Stimulated activated CD4-positive, alpha-beta T cell treated with anti-CD3 and anti-CD28 coated beads, Interleukin-2, amount 100 ng/mL, for 24 hours (primary cell): ENCODE data around the gene ZBTB7C.

Experiments
- DNase-seq, 2 donors: peaks; one replicate each; pipeline ENCODE4 v3.0.0-alpha.2; 2020

The ZBTB7C gene

DNA sequence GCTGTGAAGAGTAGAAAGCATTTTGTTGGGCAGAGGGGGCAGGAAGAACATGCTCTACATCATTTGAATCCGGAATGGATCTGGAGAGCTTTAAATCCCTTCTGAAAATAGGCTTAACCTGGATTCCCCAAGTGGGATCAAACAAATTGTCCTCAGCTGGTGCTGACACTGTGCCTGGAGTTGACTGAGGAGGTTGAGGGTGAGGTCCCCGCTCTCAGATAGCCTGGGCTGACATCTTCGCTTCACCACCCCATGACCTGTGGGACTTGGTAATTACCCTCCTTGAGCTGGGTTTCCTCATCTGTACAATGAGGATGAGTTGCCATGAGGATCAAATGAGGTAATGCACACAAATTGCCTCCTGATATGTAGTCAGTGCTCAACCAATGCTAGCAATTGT lies 360.9 kb downstream of the ZBTB7C start:
- no peak for DNase-seq

DNA sequence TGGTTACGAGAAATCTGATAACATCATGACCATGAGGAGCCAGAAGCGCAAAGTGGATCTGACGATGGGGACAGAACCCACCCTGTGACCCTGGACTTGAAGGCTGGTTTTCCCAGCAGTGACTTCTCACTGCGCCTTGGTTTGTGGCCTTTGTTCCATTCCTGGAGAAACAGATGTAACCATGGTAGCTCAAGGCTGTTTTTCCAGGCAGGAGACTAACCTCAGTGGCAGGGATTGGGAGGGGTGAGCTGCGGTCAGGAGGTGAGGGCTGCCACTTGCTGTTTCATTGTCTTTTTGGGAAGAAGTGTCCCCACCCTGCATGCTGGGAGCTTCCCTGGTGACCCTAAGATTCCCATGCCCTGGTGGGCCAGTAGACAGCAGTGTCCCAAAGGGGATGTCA lies 362.3 kb downstream of the ZBTB7C start:
- DNase-seq: no peak

DNA sequence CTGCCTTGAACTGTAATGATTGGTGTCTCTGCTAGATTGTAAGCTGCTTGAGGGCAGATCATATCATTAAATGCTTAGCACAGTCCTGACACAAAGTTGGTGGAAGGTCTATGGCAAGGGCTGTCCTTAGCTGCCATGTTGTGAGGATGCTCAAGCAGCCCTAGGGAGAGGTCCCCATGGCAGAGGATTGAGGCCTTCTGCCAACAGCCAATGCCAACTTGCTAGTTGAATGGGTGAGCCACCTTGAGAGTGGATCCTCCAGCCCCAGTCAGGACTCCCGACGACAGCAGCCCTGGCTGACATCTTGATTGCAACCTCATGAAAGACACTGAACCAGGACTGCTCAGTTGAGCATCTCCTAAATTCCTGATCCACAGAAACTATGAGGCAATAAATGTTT lies 363.4 kb downstream of the ZBTB7C start:
- no peak for DNase-seq

DNA sequence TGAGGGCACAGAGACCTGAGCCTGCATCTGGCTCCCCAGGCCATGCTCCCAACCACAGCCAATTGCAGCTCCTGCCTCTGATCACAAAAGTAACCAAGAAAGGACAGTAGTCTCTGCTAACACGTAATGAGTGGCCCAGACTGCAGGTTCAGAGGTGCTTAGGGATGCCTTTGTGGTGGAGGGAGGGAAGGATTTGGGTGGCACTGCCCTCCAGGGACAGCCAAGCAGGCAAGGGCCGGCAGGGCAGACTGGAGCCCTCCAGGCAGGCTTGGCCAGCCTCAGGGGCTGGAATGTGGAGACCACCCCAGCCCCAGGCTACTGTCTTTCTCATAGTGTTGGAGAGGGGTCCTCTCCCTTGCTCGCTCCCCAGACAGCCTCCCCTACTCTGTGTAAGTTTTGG lies 364.2 kb downstream of the ZBTB7C start:
- DNase-seq: no peak

DNA sequence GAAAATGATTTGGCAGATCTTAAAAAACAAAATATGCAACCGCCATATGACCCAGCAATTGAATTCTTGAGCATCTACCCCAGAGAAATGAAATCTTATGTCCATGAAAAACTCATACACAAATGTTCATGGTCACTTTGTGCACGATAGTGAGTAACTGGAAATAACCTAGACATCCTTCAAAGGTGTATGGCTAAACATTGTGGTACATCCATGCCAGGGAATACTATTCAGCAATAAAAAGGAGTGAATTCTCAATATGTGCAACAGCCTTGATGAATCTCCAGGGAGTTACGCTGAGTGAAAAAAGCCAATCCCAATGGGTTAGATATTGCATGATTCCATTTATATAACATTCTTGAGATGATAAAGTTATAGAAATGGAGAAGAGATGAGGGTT lies 366.0 kb downstream of the ZBTB7C start:
- DNase-seq: no peak

DNA sequence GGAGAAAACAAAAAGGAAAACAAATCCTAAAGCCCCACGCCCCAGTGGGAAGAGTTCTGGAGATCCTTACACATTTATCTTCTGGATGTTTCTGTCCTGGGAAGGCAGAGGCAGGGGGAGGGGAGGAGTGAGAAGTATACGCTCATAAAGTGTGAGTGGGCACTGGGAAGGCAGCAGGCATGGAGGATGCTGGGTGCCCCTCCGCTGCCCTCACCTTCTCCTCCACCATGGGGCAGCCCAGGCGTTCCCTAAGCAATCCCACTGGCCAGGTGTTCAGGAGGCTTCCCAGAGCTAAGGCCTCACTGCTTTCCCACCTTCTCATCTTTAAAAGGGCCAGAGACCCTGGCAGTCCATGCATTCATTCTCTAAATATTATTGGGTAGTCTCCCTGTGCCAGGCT lies 366.8 kb downstream of the ZBTB7C start:
- no peak for DNase-seq

DNA sequence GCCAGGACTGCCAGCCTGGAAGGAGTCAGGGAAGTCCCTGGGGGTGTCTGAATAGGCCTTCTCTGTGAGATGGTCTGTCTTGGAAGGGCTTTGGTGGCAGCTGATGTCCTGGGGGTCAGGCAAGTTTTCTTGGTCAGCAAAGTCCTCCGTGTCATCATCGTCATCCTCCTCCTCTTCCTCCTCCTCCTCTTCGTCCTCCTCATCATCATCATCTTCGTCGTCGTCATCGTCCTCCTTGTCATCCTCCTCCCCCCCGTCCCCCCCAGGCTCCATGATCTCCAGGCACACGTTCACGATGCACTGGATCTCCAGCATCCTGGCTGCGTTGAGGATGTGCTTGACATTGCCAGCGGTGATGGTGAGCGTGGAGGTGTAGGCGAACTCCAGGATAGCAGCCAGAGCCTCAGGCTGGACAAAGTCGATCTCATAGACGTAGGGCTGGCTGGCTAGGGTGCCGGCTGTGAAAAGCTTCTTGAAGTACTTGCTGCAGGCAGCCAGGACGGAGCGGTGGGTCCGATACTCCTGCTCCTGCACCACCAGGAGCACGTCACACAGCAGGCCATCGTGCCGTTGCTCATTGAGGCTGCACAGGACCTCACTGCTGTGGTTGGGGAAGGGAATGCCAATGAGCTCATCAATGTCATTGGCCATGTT lies 368.6 kb downstream of the ZBTB7C start:
- no peak for DNase-seq

DNA sequence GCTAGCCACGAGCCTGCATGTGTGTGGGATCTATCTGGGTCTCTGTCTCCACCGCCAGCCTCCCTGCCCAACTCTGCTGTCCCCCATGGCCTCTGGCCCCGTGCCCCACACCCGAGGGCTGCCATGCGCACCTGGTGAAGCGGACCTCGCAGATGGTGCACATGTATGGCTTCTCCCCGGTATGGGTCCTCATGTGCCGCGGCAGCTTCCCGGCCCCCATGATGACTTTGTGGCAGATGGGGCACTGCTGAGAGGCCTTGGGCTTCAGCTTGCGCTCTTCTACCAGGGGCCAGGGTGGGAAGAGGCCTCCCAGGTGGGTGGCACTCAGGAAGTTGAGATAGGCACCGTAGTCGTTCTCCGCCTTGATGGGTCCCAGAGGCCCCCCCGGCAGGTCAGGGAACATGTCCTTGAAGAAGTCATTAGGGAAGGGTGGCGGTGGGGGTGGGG lies 369.4 kb downstream of the ZBTB7C start:
- no peak for DNase-seq

DNA sequence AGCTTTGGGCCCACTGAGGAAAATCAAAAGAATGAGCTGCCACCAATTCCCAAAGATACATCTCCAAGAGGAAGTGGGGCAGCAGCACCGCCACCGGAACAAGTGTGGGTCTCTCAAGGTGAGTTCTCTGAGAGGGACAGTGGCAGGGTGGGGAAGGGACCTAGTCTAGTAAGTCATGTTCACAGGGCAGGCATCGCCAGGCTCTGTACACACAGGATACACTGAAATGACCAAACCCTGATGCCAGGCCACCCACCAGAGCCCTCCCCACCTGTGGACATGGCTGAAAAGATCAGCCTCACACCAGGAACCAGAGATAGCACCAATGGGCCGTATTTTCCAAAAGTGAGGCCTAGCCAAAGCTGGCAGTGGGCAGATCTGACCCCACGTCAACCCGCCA lies 370.5 kb downstream of the ZBTB7C start:
- DNase-seq: no peak

DNA sequence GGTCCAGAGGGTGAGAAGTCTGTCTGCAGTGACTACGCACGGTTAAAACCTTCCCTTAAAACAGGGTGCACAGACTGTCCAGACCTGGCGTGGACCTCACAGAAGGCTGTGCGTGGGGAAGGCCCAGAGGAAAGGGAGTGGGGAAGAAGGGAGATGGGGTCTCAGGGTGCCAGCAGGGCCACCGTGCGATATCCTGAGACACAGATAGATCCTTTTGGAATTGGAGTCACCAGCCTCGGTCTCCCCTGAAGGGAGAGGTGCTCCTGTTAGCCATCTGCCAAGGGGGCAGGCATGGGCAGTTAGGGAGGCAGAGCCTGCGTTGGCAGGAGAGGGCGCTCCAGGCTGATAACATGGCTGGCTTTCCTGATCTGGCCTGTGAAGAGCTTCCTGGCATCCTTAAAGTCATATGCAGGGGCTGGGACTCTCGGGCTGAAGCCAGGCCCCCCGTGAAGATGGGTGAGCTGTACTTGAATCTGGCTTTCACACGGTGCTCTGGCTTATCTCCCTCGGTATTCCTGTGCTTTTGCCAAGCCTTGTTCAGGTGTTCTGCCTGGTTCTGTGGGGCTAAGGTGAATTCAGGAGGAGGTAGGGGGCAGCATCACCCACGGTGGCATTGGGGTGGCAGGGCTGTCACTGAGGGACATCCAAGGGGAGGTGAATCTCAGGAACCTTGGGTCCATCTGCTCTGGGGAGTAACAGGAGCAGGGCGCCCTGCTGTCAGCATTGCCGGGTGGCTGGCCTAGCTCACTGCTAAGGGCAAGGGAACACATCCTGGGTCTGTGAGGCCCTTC lies 371.5 kb downstream of the ZBTB7C start:
- peak in 1 of 2 donors; percentile 7 for DNase-seq

DNA sequence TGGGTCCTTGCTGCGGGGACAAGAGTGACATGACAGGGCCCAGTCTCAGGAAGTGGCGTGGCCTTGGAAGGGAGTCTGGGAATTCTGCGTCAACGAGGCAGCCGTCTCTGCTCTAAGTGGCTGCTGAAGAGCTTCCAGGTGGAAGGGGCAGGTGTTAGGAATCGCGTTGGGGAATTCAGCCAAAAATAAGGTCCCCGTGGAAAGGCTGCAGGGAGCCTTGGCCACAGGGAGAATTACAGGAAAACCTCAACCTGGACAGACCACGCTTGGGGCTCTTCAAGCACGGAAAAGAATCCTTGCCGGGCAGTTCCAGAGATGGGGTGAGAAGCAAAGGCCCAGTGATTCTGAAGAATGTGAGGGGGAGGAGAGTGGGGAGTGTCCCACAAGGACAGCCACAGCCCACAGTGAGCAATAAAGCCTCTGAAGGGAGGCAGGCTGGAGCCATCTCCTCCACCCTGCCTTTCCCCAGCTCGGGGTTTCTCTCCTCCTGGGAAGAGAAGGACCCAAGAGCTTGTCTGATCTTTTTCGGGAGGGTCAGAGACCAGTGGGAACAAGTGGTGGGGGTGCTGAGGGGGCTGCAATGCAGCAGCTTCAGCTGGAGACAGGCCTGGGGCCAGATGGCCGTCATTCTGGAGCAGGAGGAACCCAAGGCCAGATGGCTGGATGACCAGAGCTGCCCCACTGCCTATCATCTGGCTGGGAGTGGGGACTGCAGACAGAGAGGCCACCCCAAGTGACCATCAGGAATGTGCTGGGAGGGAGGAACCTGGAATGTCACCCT lies 372.4 kb downstream of the ZBTB7C start:
- DNase-seq: no peak

DNA sequence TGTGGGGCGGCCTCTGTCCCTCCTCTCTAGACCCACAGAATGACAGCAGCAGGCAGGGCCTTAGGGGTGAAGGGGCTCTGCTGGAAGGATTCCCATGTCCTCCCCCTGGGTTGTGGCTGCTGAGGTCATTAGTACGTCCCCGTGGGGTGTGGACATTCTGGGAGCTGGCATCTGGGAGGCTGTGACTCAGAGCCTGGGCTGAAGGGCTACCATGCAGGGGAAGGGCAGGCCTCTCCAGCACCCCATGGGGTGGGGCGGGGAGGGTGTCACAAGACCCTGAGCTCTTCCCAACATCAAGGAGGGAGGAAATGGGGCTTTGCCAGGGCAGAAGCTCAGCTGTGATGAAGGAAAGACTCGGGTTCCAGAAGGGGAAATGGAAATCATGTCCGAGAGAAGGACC lies 373.0 kb downstream of the ZBTB7C start:
- DNase-seq: no peak

DNA sequence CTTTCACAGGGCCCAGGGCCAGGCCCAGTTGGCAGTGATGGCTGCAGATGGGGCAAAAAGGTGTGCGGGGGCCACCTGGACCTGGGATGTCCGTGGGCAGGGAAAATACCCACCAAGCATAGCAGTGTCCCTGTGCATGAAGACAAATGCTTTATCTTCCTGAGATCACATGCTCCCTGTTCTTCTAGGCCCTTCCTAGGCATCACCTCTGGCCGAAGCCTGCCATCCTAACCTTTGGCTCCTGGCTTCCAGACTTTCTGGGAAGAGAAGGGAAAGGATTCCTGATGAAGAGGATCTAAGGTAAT lies 373.7 kb downstream of the ZBTB7C start:
- no peak for DNase-seq

DNA sequence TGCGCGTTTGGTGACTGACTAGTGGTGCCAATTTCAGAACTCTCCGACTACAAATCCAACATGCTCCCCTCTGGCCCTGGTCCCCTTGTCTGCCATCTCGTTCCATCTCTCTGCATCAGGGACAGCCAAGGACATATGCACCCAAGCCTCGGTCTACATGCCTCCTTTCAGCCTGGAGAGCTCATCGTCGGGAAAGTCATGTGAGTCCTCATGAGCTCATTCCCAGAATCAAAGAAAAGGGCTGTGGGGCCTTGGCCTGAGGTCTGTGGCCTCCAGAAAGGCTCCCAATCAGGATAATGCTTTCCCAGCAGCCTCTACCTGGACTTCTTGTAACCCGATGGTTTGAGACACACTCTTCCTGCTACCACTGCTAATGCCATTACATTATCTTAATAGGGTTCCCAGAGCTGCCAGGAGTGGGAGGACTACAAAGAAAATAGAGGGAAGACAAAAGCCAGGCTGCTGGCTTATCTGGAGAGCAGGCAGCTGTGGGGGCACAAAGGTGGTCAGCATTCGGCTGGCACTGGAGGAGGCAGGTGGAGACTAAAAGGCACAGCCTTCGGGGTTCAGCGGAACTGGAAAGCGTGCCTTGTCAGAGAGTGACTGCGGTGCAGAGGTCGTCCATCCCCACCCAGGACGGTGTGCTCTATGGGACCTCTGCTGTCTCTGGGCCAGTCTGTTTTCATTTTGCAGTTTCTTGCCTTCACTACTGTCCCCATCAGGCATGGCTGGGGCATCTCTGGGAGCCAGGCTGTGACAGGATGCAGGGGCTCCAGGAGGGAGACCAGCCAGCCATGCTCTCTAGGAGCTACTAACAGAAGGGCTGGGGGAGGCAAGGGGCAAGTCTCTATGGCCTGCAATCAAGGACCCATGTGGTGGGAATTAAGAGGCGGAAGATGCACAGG lies 374.3 kb downstream of the ZBTB7C start:
- DNase-seq: no peak

DNA sequence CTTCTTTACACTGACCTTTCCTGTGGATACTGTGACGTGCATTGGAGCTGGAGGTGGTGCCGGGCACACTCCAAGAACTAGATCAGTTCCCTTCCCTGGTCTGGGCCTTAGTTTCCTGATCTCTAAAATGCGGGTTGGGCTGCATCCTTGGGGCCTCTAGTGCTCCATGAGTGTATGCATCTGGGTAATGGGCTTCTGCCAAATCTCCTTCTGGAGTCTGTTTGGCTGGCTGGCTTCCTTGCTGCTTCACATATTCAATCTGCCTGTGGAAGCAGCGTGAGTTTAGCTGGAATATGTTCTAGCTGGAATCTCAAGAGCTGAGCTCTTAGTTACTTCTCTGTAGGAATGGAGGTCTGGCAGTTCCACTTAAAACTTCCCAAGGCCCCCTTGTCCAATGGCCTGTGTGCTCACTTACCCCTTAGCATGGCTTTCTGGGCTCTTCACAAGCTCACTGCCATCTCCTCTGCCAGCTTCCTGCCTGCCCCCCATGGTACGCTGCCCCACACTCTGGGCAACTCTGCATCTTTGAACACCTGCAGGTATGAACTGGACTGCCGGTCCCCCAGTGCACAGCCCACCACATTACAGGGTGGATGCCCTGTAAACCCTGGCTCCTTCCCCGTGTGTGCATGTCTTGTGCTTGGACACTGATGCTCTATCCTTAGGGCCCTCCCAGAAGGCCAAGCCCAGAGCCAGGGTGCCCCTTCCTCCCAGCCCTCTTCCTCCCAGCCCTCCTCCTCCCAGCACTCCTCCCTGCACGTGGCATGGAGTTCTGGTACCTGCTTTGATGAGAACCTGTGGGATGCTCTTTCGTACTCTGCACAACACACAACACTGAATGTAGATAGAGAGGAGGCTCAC lies 375.2 kb downstream of the ZBTB7C start:
- no peak for DNase-seq

DNA sequence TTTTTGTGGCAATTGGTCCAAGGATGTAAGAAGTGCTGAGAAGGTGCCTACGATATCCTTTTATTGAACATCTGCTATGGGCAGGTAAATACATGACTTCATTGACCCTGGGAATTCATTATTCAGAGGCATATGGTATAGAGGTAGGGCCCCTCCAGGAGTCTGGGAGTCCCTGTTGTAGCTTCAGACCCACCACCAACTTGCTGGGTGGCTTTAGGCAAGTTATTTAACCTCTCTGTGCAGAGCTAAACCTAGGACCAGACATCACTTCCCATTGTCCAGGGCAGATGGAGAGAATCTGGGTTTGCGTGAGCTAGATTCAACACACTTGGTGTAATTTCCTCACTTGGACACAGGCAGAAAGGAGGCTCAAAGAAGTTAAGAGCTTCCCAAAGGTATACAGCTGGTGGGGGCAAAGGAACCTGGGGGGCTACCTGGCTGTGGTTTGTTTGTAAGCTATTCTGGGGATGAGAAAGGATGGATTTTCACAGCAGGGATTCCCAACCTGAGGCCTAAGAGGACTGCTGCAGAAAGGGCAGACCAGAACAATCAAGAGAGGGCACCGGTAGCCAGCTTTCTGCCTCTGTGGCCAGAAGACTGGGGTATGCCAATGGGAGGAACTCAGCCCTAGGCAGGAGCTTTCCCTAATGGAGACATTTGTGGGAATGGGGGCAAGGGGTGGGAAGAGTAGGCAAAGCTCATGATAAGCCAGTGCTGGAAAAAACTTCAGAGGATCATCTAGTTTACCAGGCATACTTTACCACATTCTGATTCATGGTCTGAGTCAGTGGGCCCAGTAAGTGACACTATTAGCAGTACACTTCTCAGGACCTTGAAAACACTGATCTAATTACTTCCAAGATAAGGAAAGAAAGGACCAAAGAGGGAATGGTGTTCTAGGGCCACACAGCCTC lies 376.1 kb downstream of the ZBTB7C start:
- DNase-seq: no peak

DNA sequence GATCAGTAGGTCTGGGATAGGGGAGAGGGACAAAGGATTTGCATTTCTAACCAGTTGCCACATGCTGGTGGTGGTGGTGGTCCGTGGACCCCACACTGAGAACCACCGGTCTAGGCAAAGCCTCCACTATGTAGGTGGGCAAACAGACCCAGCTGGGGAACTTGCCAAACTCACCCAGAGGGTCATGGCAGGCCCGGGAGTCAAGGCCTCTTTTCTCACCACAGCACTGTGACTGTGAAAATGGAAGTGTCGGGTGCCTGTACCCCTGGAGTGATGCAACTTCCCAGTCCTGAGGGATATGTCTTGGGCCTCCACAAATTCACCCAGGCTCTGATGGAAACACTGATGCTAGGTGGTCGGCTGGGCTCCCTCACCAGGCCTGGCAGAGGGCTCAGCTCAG lies 377.5 kb downstream of the ZBTB7C start:
- no peak for DNase-seq

DNA sequence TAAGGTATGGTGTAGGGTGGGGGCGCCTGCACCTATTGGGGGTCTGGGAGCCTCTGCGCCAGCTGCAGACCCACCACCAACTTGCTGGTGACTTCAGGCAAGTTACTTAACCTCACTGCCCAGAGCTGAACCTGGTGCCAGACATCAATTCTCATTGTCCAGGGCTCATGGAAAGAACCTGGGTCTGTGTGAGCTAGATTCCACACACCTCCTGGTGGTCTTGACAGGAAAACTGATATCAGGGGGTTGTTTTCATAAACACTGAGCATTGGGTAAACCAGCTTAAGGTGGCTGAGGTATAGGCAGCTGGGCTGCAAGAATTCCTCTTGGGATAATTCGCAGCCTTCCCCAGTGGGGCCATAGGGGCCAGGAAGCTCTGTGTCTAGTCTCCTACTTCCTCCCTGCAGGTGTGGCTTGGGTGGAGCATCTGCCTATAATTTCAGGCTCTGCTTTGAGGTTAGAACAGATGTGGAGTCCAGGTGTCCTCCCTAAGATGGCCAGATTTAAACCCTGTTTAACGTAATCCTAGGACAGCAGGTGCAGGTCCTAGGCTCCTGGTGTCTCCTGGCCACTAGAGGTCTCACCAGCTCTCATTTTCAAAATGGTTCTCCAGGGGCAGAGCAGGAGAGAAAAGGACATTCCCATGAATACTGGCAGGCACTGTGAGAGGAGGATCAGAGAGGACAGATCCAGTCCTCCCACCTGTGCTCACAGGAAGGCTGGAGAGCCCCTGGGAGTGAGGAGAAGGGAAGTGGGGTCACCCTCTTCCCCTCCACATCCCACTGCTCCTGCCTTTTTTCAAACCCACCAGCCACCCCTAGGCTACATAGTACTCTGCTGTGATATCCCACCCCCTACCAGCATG lies 378.3 kb downstream of the ZBTB7C start:
- DNase-seq: peak in 1 of 2 donors; percentile 22

DNA sequence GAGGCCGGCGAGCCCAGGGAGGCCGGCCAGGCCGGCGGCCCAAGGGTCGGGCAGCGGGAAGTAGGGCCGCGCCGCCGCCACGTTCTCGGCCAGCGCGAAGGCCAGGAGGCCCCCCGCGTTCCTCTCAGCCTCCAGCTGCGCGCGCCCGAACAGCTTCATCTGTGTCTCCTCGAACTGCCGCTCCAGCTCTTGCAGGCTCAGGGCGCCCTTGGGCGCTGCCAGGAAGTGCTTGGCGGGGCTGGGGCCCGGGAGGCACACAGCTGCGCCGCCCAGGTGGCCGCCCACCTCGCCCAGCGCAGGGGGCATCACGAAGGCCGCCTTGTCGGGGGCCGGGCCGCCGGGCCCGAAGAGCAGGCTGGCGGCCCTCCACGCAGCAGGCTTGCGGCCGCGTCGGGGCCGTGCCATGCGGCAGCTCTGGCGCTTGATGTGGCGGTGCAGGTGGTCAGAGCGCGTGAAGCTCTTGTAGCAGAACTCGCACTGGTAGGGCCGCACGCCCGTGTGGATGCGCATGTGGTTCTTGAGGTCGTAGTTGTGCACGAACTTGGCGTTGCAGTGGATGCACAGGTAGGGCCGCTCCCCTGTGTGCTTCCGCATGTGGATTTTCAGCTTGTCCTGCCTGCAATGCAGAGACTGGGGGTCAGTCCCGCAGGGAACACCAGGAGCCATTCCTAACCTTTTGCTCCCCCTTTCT lies 379.7 kb downstream of the ZBTB7C start:
- no peak for DNase-seq
